ENCODE measurements around the gene NOS1AP.
A peak's percentile ranks its signal among the peaks of the same experiment; 100 is the strongest.
"Not testable (repeated sequence)": the region's sequence is repeated elsewhere in the genome, so short reads cannot be mapped to it uniquely, and the experiment has no call there.

The NOS1AP gene

GRCh38 chr1:162197615-162198421, 128.3 kb downstream of the NOS1AP start:
- no peak for DNase-seq

GRCh38 chr1:162200096-162200847, 130.8 kb downstream of the NOS1AP start:
- DNase-seq = no peak

GRCh38 chr1:162201062-162201461, 131.6 kb downstream of the NOS1AP start:
- not testable (repeated sequence) for DNase-seq

GRCh38 chr1:162204129-162204822, 134.8 kb downstream of the NOS1AP start:
- no peak for DNase-seq

- no peak for DNase-seq
Observed at GRCh38 chr1:162204823-162205155, 135.3 kb downstream of the NOS1AP start.

- no peak for DNase-seq
Observed at GRCh38 chr1:162206300-162206699, 136.8 kb downstream of the NOS1AP start.

- DNase-seq = peak; percentile 89
Observed at GRCh38 chr1:162206749-162207635, 137.5 kb downstream of the NOS1AP start.

- no peak for DNase-seq
Observed at GRCh38 chr1:162207862-162208261, 138.4 kb downstream of the NOS1AP start.

GRCh38 chr1:162210196-162210595, 140.7 kb downstream of the NOS1AP start:
- DNase-seq = no peak

- no peak for DNase-seq
Observed at GRCh38 chr1:162212713-162213112, 143.2 kb downstream of the NOS1AP start.

- DNase-seq = no peak
Observed at GRCh38 chr1:162213281-162213912, 143.9 kb downstream of the NOS1AP start.

GRCh38 chr1:162214202-162214601, 144.7 kb downstream of the NOS1AP start:
- no peak for DNase-seq

- DNase-seq = no peak
Observed at GRCh38 chr1:162215902-162216301, 146.4 kb downstream of the NOS1AP start.

- DNase-seq = no peak
Observed at GRCh38 chr1:162216604-162217003, 147.1 kb downstream of the NOS1AP start.

GRCh38 chr1:162217706-162218105, 148.2 kb downstream of the NOS1AP start:
- DNase-seq = no peak

GRCh38 chr1:162218546-162218945, 149.1 kb downstream of the NOS1AP start:
- no peak for DNase-seq

GRCh38 chr1:162218975-162219374, 149.5 kb downstream of the NOS1AP start:
- no peak for DNase-seq

- DNase-seq = no peak
Observed at GRCh38 chr1:162219461-162219860, 150.0 kb downstream of the NOS1AP start.

GRCh38 chr1:162220009-162220539, 150.6 kb downstream of the NOS1AP start:
- no peak for DNase-seq

GRCh38 chr1:162222014-162222413, 152.5 kb downstream of the NOS1AP start:
- no peak for DNase-seq

GRCh38 chr1:162222730-162223129, 153.2 kb downstream of the NOS1AP start:
- DNase-seq = no peak

- no peak for DNase-seq
Observed at GRCh38 chr1:162223488-162223887, 154.0 kb downstream of the NOS1AP start.

Data from NCI-H1436 (cell line).